Activated CD8-positive, alpha-beta memory T cell treated with anti-CD3 and anti-CD28 coated beads, Interleukin-2, amount 50 U/mL, for 48 hours (primary cell): ENCODE results near the gene TIMM17A.
A peak's percentile ranks its signal among the peaks of the same experiment; 100 is the strongest.
"Not testable (repeated sequence)": the region's sequence is repeated elsewhere in the genome, so short reads cannot be mapped to it uniquely, and the experiment has no call there.

Experiments
- DNase-seq: peaks from one replicate; pipeline ENCODE4 v3.0.0-alpha.2; 2020

TIMM17A gene

DNA sequence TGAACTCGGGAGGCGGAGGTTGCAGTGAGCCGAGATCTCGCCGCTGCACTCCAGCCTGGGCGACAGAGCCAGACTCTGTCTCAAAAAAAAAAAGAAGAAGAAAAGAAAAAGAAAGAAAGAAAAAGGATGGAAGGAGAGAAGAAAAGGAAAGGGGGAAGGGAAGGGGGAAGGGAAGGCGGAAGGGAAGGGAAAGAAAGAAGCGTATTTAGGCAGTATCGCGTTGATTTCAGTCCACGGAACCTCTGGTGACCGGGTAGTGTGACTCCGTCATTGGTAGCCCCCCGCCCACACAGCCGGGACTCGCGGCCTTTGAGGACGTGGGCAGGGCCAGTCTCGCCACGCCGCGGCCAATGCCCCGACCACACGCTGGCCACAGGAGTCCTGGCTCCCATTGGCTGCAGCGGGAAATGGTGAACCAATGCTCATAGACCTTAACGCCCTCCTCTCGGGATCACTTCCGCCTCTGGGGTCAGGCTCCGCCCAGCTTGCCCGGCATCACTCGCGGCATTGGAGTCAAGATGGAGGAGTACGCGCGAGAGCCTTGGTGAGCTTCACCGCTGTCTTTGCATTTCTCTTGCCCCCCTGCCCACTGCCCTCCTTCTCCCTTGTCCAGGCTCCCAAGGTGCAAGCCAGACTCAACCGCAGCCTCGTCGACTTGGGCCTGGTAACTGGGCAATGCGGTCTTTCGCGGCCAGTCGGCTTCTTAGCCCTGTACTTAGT is at the start of gene TIMM17A:
Gene TIMM17A (plus strand): TSS at position 495 of the 720 bp plus-strand sequence. CDS start 24 bp downstream, at position 519.
- peak; percentile 96 for DNase-seq

- DNase-seq = no peak
These were observed 49.0 kb upstream of the TIMM17A start for GRCh38 chr1:201906336-201906735.

DNA sequence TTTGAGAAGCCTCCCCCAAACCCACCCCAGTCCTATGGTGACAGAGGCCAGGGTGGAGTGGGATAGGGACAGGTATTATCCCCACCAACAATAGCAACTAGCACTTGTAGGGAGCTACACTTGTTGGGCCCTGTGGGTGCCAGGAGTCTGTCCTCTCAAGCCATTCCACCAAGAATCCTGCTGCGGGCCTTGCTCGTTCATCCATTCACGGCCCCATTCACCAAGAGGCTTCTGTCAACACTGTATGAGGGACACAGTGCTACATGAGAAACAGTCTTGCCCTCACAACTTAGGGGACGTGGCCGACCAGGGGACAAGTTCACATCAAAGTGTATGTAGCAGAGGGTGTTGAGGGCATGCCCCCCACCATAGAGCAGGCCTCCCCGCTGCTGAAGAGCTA is 47.7 kb upstream of the TIMM17A start:
- DNase-seq = no peak

GRCh38 chr1:201911826-201912571 is 43.3 kb upstream of the TIMM17A start:
- no peak for DNase-seq

DNA sequence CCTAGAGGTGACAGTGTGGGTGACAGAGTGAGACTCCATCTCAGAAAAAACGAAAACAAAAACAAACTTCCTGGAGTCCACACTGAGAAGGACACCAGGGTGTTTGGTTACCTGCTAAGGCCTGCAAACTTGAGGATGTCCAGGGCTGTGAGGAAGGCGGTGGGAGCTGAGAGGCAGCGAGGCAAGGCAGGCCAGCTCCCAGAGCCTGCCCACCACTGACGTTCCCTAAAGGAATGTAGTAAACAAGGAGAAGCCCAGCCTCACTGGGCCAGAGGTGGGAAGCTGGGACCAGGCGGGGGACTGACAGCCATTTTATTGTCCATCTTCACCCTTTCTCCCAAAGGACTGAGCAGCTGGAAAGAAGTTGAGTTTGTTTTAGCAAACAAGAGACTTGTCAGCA is 42.5 kb upstream of the TIMM17A start:
- no peak for DNase-seq

DNA sequence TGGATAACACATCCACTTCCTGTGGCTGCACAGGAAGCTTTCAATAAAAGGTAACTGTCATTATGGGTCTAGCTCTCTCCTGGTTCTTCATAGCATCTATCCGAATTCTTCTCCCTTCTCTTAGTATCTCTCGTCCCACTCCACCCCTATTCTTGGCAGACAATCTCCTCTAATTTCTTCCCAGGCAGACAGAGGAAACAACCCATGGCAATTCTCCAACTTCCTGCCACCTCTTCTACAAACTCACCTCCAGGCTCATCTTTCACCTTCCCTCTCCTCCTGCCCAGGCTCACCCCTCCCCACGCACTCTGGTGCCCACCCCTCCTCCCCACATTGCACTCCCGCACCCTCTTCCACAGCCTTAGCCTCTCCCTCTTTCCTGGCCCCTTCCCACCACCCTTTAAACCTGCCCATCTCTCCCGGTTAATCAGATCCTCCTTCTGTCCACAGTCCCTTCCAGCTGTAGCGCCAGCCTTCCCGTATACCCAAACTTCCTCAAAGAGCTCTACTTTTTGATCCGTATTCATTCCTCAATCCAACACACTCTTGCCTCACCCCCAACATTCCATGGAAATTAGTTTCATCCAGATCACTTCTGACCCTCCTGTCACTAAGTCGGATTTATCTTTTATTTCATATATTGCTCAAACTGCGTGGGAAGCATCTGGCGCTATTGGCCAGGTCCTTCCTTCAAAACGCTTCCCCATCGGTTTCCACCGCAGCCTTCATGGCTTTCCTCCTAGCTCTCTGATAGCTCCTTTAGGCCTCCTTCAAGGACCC is 40.7 kb upstream of the TIMM17A start:
- DNase-seq = no peak

DNA sequence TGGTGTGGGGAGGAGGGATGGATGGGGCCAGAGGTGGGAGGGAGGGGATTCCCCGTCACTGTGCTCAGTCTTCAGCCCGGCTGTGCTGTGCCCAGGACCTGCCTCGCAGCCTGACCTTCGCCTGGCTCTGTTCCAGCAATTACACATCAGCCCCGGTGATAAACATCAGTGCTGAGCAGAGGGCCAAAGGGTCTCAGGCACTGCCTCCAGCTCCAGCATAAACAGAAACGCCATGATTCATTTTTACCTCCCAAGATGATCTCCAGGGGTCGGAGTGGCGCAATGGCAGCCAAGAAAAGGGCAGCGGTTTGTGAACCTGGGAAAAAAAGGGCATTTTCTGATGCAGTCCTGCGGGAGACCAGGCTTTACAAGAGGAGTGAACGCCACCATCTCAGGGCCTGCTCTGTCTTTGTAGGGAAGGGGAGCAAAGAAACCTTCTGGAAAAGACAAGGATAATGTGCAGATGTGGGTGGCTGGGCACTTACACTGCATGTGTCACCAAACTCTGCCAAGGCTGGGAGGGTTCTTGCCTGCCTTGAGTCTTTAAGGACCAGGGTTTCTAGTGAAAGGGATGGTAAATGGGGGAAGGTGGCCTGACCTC is 38.6 kb upstream of the TIMM17A start:
- DNase-seq = no peak

DNA sequence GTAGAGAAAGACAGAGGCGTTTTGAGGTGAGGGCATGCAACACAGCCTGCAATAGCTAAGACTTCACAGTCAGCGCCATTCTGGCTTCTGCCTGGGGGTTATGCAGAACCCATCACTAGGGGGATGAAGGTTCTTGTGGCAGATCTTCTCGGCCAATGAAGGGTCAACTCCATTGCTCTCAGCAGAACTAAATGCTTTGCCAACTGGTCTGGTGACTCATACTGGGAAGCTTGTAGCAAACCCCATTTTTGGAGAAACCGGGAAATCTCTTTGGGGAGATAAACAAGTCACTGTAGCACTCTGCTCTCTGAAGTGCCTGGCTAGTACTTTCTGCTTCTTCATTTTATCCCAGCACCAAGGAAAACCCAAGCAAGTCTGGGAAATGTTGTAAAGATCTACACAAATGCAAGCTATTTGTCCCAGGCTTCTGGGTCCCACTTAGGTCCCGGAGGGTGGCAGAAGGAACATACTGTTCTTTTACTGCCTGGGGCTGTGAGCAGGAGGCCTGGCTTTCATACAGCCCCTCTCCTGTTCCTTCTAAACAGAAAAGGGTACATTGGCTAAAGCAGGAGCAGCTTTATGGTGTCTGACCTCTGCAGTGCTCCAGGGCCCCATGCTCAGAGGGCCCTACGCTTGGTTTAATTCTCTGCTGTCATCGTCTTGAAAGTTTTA is 37.8 kb upstream of the TIMM17A start:
- DNase-seq = no peak

DNA sequence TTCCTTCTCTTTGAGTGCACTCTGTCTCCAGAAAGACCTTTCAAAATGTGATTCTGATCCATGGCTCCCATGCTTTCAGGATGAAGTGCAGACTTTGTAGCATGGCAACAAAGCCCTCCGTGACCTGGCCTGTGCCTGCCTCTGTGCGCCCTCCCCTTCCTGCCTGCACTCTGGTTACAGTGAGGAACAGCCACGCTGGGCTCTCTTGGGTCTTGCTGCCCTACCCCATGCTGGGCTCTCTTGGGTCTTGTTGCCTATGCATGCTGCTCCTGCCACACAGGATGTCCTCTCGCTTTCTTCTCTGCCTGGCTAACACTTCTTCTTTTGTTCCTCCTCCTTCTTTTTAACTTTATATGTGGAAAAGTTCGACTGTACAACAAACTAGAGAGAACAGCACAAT is 37.0 kb upstream of the TIMM17A start:
- no peak for DNase-seq

DNA sequence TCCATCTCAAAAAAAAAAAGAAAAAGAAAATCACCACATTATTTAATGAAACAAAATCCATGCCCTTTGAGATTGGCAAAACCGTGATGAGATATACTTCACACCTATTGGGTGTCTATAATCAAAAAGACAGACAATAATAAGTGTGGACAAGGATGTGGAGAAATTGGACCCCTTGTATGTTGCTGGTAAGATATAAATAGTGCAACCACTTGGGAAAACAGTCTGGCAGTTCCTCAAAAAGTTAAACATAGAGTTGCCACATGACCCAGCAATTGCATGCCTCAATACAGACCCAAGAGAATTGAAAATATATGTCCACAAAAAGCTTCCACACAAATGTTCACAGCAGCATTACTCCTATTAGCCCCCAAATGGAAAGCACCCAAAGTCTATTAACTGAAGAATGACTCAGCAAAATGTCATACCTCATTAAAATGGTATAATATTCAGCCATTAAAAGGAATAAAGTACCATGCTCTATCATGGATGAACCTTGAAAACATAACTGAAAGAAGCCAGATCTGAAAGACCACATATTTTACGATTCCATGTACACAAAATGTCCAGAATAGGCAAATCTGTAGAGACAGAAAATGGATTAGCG is 33.2 kb upstream of the TIMM17A start:
- no peak for DNase-seq

- no peak for DNase-seq
These were observed 30.1 kb upstream of the TIMM17A start for GRCh38 chr1:201925301-201925567.

DNA sequence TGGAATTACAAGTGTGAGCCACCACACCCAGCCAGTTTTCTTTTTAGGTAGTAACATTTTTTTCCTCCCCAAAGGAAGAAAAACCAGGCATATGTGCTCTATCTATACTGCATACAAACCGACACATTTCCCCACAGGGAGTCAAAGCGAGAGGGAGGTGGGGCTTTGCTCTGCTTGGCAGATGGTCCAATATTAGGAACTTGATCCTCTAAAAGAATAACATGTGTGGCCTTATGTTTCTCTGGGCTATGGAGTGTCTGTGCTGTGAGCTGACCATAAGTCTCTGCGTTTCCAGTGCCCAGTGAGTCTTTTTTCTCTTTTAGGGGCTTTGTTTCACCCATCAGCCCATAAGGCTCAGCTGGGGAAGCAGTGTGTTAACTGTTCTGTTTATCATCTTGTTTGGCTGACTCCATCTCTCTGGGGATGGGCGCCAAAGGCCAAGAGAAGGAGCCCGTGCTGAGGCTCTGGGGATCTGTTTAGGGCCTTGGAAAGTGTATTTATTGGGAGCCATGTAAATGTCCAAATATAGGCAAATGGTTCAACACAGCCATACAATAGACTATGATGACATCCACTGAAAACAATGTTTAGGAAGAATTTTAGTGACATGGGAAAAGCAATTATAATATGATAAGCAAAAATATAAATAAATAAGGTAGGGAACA is 29.2 kb upstream of the TIMM17A start:
- no peak for DNase-seq

DNA sequence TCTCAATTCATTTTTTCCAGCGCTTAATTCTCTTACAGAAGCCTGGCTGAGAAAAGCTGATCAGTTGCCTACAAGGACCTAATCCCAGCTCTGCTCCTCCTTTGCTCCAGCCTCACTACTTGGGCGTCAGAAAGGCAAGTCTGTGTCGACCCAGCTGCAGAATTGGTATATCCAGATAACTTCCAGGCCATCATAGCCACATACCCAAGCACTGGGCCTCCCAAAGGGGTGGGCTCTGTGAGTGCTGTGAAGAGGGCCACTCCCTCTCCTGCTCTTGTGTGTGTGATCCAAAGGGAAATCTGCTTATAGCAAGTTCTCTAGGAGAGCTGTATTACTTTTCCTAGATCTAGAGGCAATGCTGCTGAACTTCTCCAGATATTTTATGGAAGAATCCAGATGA is 27.0 kb upstream of the TIMM17A start:
- no peak for DNase-seq

GRCh38 chr1:201930137-201930536 is 25.2 kb upstream of the TIMM17A start:
- DNase-seq = no peak

- DNase-seq = no peak
These were observed 24.5 kb upstream of the TIMM17A start for GRCh38 chr1:201930803-201931202.

DNA sequence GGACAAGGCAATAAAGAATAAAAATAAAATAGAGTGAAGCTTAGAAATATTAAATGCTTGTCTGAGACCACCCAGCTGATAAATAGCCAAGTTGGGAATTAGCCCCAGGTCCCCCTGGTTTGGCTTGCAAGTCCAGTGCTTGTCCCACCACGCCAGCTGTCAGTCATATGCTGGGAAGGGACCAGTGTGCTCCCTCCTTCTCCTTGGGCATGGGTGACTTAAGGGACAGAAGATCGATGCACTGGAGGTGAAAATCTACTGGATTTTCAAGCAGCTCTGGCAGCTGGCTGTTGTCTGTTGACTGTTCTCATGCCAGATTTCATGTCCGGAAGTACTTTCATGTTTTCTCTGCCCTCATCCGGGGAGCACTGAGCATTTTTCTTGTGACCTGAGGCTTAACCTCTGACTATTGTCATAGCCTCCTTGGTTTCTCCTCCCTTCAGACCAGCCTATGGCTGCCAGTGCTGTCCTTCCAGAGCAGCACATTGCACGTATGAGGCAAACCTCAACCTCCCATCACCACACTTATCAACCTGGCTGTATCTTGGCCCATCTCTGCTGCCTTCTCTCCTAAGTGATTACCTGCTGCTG is 21.4 kb upstream of the TIMM17A start:
- DNase-seq = no peak

DNA sequence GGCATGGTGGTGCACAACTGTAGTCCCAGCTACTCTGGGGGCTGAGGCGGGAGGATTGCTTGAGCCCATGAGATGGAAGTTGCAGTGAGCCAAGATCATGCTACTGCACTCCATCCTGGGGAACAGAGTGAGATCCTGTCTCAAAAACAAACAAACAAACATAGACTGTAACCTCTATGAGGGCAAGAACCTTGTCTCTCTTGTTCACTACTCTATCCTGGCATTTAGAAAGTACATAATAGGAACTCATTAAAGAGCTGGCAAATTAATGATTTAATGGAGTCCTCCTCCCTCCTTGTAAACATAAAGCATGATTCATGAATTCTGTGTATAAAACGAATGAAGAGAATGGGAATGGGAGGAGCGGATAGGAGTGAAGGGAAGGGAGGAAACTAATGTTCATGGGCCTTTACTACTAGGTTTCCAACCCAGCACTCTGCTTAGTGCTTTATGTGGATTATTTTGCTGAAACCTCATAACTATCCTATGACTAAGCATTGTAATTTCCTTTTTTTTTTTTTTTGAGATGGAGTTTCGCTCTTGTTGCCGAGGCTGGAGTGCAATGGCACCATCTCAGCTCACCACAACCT is 17.6 kb upstream of the TIMM17A start:
- no peak for DNase-seq

DNA sequence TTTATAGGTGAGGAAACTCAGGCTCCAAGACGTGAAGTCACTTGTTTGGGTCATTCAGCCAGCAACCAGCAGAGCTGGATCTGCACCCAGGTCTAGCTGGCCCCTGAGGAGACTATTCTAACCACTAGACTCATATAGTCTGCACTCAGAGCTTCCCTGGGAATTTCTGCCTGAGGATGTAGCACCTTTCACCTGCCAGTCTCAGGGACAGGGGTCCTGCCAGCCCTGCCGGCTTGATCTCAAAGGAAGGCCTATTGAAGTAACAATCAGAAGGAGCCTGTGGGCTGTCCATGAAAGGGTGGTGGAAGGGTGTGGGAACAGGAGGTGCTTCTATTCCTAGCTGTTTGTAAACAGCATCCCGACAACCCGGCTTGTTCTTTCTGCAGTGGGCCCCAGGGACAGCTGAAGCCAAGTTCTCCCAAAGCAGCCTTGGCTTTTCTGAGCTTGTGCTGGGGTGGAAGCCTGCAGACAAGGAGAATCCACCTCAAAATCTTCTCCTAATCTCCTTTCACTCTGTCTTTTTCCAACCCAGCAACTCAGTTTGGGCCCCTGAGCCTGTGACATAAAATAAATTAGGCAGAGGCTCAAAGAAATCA is 16.8 kb upstream of the TIMM17A start:
- no peak for DNase-seq

- DNase-seq = no peak
These were observed 16.2 kb upstream of the TIMM17A start for GRCh38 chr1:201939148-201939547.

DNA sequence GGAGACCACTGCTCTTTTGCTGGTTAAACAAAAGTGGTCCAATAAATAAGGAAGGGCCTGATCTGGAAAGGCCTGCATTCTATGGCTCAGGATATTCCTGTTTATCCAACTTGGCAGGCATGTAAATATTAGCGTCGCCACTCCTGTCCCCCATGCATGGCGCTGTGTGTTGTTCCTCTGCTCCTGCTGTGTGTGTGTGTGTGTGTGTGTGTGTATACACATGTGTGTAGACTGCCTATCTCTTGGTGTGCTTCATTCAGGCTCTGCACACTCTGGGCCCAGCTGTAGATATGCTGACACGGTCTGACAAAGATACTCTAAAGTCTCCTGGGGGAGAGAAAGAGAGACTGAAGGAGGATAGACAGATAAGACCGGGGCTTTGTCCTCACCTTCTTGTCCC is 15.7 kb upstream of the TIMM17A start:
- DNase-seq = no peak

GRCh38 chr1:201940316-201940715 is 15.0 kb upstream of the TIMM17A start:
- DNase-seq = not testable (repeated sequence)
